B cell (primary cell): ENCODE measurements around the gene CAMKK2. TPM values are rescaled to one million over a fixed set of nuclear protein-coding genes. Genes with fewer than 3 reads are reported as not detected.

ENCODE experiments used
- ATAC-seq: fragments of 200-7000 bp; cut with Tn5 transposase; one replicate; pipeline ENCODE4 v1.10.0; 2021; ENCODE audit warnings: low read depth, mild to moderate bottlenecking, moderate number of reproducible peaks, moderate library complexity
- CTCF ChIA-PET: fragments of 350-600 bp; sonication (Branson Sonifier 250); formaldehyde crosslinking; loops from one replicate; lab custom pipeline; 2021; ENCODE audit warnings: antibody characterized with exemption, inconsistent platforms; lab: Charles Lee
- POLR2A ChIA-PET: fragments of 350-600 bp; sonication (Branson Sonifier 250); formaldehyde crosslinking; loops from one replicate; lab custom pipeline; 2021; ENCODE audit warnings: antibody characterized with exemption; lab: Charles Lee
- DNase-seq: peaks from one replicate; pipeline ENCODE4 v3.0.0; 2013
- H2AFZ ChIP-seq: 2 replicates; pipeline ENCODE4 v1.6.1; 2012; ENCODE audit warnings: mild to moderate bottlenecking, low read depth, low read length; ENCODE audit not compliant: insufficient read depth, poor library complexity, severe bottlenecking
- H3K27ac ChIP-seq, 2 donors: 1 replicate in 1 of 2; 2 replicates in 1 of 2; pipeline ENCODE4 v1.5.1; 2012 to 2013; ENCODE audit warnings: low read length in 2 of 2, mild to moderate bottlenecking in 2 of 2, moderate library complexity in 1 of 2
- H3K27me3 ChIP-seq, 4 experiments: fragments of 200-600 bp in 1 of 4; sonication (generic) in 1 of 4; replicated peaks in 1 of 4; 1 replicate in 2 of 4; 2 replicates in 2 of 4; pipeline versions ENCODE4 v1.6.1 to v1.7.0; 2013 to 2016; ENCODE audit warnings: low read length in 3 of 4, mild to moderate bottlenecking in 2 of 4, mixed read lengths in 1 of 4, moderate library complexity in 1 of 4; ENCODE audit not compliant: insufficient read depth in 4 of 4, control insufficient read depth in 3 of 4; ENCODE audit errors: control extremely low read depth in 1 of 4
- H3K36me3 ChIP-seq, 2 experiments: replicated peaks in 1 of 2; 1 replicate in 1 of 2; 2 replicates in 1 of 2; pipeline versions ENCODE4 v1.6.1 to v1.7.1; 2013; ENCODE audit warnings: low read length in 1 of 2; ENCODE audit not compliant: insufficient read depth in 2 of 2, control insufficient read depth in 1 of 2; ENCODE audit errors: control extremely low read depth in 1 of 2, extremely low read depth in 1 of 2
- H3K4me1 ChIP-seq, 2 donors: fragments of 200-600 bp in 1 of 2; sonication (generic) in 1 of 2; 1 replicate in 1 of 2; 2 replicates in 1 of 2; pipeline versions ENCODE4 v1.5.1 to v1.6.1; 2013 to 2017; ENCODE audit warnings: low read length in 2 of 2; ENCODE audit not compliant: control insufficient read depth in 2 of 2, insufficient read depth in 2 of 2
- H3K4me2 ChIP-seq: replicated peaks from 2 replicates; pipeline ENCODE3; 2012; ENCODE audit warnings: mild to moderate bottlenecking, low read depth, low read length; ENCODE audit not compliant: poor library complexity, severe bottlenecking
- H3K4me3 ChIP-seq, 5 experiments: fragments of 200-600 bp in 1 of 5; sonication (generic) in 1 of 5; 1 replicate in 3 of 5; 2 replicates in 2 of 5; pipeline versions ENCODE4 v1.5.1 to v1.7.0; 2011 to 2016; ENCODE audit warnings: low read length in 4 of 5, mild to moderate bottlenecking in 4 of 5, low read depth in 2 of 5, control low read depth in 1 of 5, moderate library complexity in 1 of 5; ENCODE audit not compliant: insufficient read depth in 1 of 5; ENCODE audit errors: control extremely low read depth in 1 of 5, extremely low read depth in 1 of 5
- H3K79me2 ChIP-seq: fragments of 200-600 bp; sonication (generic); one replicate; pipeline ENCODE4 v1.6.0; 2016; ENCODE audit warnings: low read length; ENCODE audit not compliant: control insufficient read depth, insufficient read depth
- H3K9ac ChIP-seq: fragments of 200-600 bp; sonication (generic); 2 replicates; pipeline ENCODE4 v1.6.1; 2017; ENCODE audit warnings: mild to moderate bottlenecking, low read length, moderate library complexity
- H3K9me3 ChIP-seq, 3 donors: one replicate each; pipeline versions ENCODE4 v1.6.1 to v1.7.1; 2013; ENCODE audit warnings: low read length in 2 of 3; ENCODE audit not compliant: control insufficient read depth in 2 of 3, insufficient read depth in 1 of 3; ENCODE audit errors: control extremely low read depth in 1 of 3
- H4K20me1 ChIP-seq: 2 replicates; pipeline ENCODE4 v1.6.0; 2012; ENCODE audit warnings: mild to moderate bottlenecking, low read length; ENCODE audit not compliant: insufficient read depth, control insufficient read depth, poor library complexity, severe bottlenecking
- H3K27ac Mint-ChIP-seq: one replicate; pipeline ENCODE4 v1.8.0; 2021; ENCODE audit warnings: mixed read lengths
- H3K27me3 Mint-ChIP-seq: one replicate; pipeline ENCODE4 v1.8.0; 2021; ENCODE audit warnings: mixed read lengths
- H3K4me1 Mint-ChIP-seq: one replicate; pipeline ENCODE4 v1.8.0; 2021; ENCODE audit warnings: mixed read lengths
- H3K4me3 Mint-ChIP-seq: one replicate; pipeline ENCODE4 v1.8.0; 2021; ENCODE audit warnings: mixed read lengths
- H3K9me3 Mint-ChIP-seq: one replicate; pipeline ENCODE4 v1.8.0; 2022; ENCODE audit warnings: mixed read lengths; ENCODE audit not compliant: insufficient read depth
- CTCF ChIP-seq: fragments of 200-600 bp; IDR thresholded peaks from one replicate; pipeline ENCODE4 v1.8.0; 2022; ENCODE audit warnings: antibody characterized with exemption, mild to moderate bottlenecking
- EZH2 ChIP-seq: IDR thresholded peaks from 2 replicates; pipeline ENCODE4 v1.6.1; 2012; ENCODE audit warnings: borderline replicate concordance, low read depth, mild to moderate bottlenecking, moderate library complexity, low read length; ENCODE audit not compliant: insufficient read depth, poor library complexity, severe bottlenecking
- WGBS: methylation state at CpG from one replicate; pipeline ENCODE4 v1.1.5; 2013; ENCODE audit warnings: missing lambda C conversion rate; ENCODE audit not compliant: insufficient coverage; 5-methylcytosine and 5-hydroxymethylcytosine counted together
- intact Hi-C: fragments of 100-400 bp; cut with micrococcal nuclease; formaldehyde crosslinking; loops from one replicate; pipeline ENCODE4 v1.10.0; 2022
- polyA plus RNA-seq: library from polyadenylated mRNA; depleted of rRNA; stranded (reverse); fragments of >200 nt; gene quantifications from 2 replicates; pipeline ENCODE4 v1.2.3, GENCODE V29; 2012
- total RNA-seq, 2 donors: library from RNA; stranded (reverse); fragments of 120-200 nt in 1 of 2; gene quantifications; 1 replicate in 1 of 2; 2 replicates in 1 of 2; pipeline versions ENCODE4 v1.2.3 to v1.2.4, GENCODE V29; 2013 to 2022

The CAMKK2 gene
- total and polyA plus RNA-seq, 2 donors (not counting 1 experiment from before 2014, with no cell fraction given) = 9.7 to 17.1 TPM

- no peak overlapping the region for H2AFZ ChIP-seq
- peaks cover 32% of the 10 kb centered on the region for H3K79me2 ChIP-seq
- H3K4me3 Mint-ChIP-seq = no peak overlapping the region
- no peak overlapping the region for H3K4me2 ChIP-seq
- H3K27ac Mint-ChIP-seq = peak overlapping the region; percentile 26
- no peaks in the 10 kb centered on the region for H3K9me3 Mint-ChIP-seq
- ChIA-PET CTCF (no interaction called here), POLR2A (no interaction called here)
- no peaks in the 10 kb centered on the region for H3K9me3 ChIP-seq
- H3K27ac ChIP-seq = no peak overlapping the region
- H3K4me3 ChIP-seq = no peak overlapping the region
- no peaks in the 10 kb centered on the region for H3K27me3 Mint-ChIP-seq
- no peaks in the 10 kb centered on the region for H3K27me3 ChIP-seq
- TF ChIP-seq CTCF (no peak), EZH2 (no peak)
- H3K4me1 ChIP-seq = peaks cover 16 to 30% of the 10 kb centered on the region in 2 donors
- ATAC-seq = no peak
- peaks cover 24% of the 10 kb centered on the region for H3K4me1 Mint-ChIP-seq
- H4K20me1 ChIP-seq = peaks cover 5% of the 10 kb centered on the region
- no peak for DNase-seq
- intact Hi-C loops = no loop called here
- WGBS = 100% methylated on average over 2 of the region's 4 CpGs
- no peak overlapping the region for H3K9ac ChIP-seq
- H3K36me3 ChIP-seq = no peaks in the 10 kb centered on the region
Measured at GRCh38 chr12:121293603-121294002, 2.9 kb downstream of the CAMKK2 start.

GRCh38 chr12:121290410-121290809 lies 6.1 kb downstream of the CAMKK2 start:
- 100% methylated on average over 3 of the region's 5 CpGs for WGBS
- H3K27ac Mint-ChIP-seq = no peak overlapping the region
- H3K27ac ChIP-seq = no peak overlapping the region
- H3K27me3 ChIP-seq = no peaks in the 10 kb centered on the region
- CTCF ChIA-PET = interaction anchor here (0.7 kb wide), 1 partner anchor 67 kb away, joined by 3 read pairs; no protein-coding TSS in a partner anchor
- intact Hi-C loops = no loop called here
- no peak overlapping the region for H3K4me3 Mint-ChIP-seq
- TF ChIP-seq EZH2 (no peak), CTCF (no peak)
- H3K9me3 Mint-ChIP-seq = no peaks in the 10 kb centered on the region
- H3K9ac ChIP-seq = no peak overlapping the region
- ATAC-seq (no peak), DNase-seq (no peak)
- H3K27me3 Mint-ChIP-seq = no peaks in the 10 kb centered on the region
- POLR2A ChIA-PET = interaction anchor here (0.6 kb wide), 1 partner anchor 409 kb away, joined by 7 read pairs; no protein-coding TSS in a partner anchor
- H2AFZ ChIP-seq = no peak overlapping the region
- peaks cover 4% of the 10 kb centered on the region for H4K20me1 ChIP-seq
- H3K4me3 ChIP-seq = no peak overlapping the region
- H3K4me1 Mint-ChIP-seq = peaks cover 25% of the 10 kb centered on the region
- H3K79me2 ChIP-seq = peaks cover 35% of the 10 kb centered on the region
- H3K36me3 ChIP-seq = no peaks in the 10 kb centered on the region
- peaks cover 11 to 21% of the 10 kb centered on the region in 2 donors for H3K4me1 ChIP-seq
- H3K4me2 ChIP-seq = no peak overlapping the region
- H3K9me3 ChIP-seq = no peaks in the 10 kb centered on the region
